Upper lobe of left lung (tissue), 6 donors: Measurements from ENCODE around the gene NCLN. TPM values are rescaled to one million over a fixed set of nuclear protein-coding genes. Genes with fewer than 3 reads are reported as not detected.

Experiments
- ATAC-seq, 2 donors: fragments of 200-7000 bp; cut with Tn5 transposase; one replicate each; pipeline ENCODE4 v1.9.1; 2022; ENCODE audit warnings: mild to moderate bottlenecking in 2 of 2, moderate library complexity in 2 of 2; ENCODE audit not compliant: low FRiP score in 2 of 2
- DNase-seq, 2 donors: peaks; one replicate each; pipeline ENCODE4 v3.0.0-alpha.2; 2019 to 2020
- H3K27ac ChIP-seq, 4 donors: fragments of 200-600 bp; sonication (generic); one replicate each; pipeline ENCODE4 v1.5.1; 2016 to 2019
- H3K27me3 ChIP-seq, 4 donors: fragments of 200-600 bp; sonication (generic); one replicate each; pipeline ENCODE4 v1.5.1; 2017 to 2019
- H3K36me3 ChIP-seq, 4 donors: fragments of 200-600 bp; sonication (generic); one replicate each; pipeline ENCODE4 v1.5.1; 2016 to 2019
- H3K4me1 ChIP-seq, 4 donors: fragments of 200-600 bp; sonication (generic); one replicate each; pipeline ENCODE4 v1.5.1; 2018 to 2019
- H3K4me3 ChIP-seq, 4 donors: fragments of 200-600 bp; sonication (generic); one replicate each; pipeline ENCODE4 v1.5.1; 2017 to 2019; ENCODE audit warnings: mild to moderate bottlenecking in 2 of 4, moderate library complexity in 1 of 4
- H3K9me3 ChIP-seq, 4 donors: fragments of 200-600 bp; sonication (generic); one replicate each; pipeline ENCODE4 v1.5.1; 2018 to 2019
- EP300 ChIP-seq, 4 donors: sonication (generic); formaldehyde crosslinking; IDR thresholded peaks; one replicate each; pipeline ENCODE4 v1.5.1; 2017; ENCODE audit warnings: antibody characterized with exemption in 4 of 4, control low read depth in 2 of 4
- POLR2A ChIP-seq, 4 donors: fragments of 450-650 bp; IDR thresholded peaks; one replicate each; pipeline ENCODE4 v1.5.1; 2016 to 2017; ENCODE audit warnings: antibody characterized with exemption in 4 of 4, mild to moderate bottlenecking in 2 of 4
- POLR2AphosphoS5 ChIP-seq, 2 donors: sonication (generic); formaldehyde crosslinking; IDR thresholded peaks; one replicate each; pipeline ENCODE4 v1.5.1; 2017; ENCODE audit warnings: antibody characterized with exemption in 2 of 2
- WGBS, 2 donors: methylation state at CpG; one replicate each; pipeline ENCODE4 v1.1.5; 2017 to 2018; 5-methylcytosine and 5-hydroxymethylcytosine counted together
- total RNA-seq, 6 donors: library from RNA; depleted of rRNA in 4 of 6; stranded (reverse); fragments of >200 nt in 4 of 6; gene quantifications; one replicate each; pipeline versions ENCODE4 v1.1.0 to v1.2.1, GENCODE V29; 2016 to 2021
- TF ChIP-seq, protein P1 (sequence below), 6 experiments: fragments of 450-650 bp in 4 of 6; fragments of 200-600 bp in 2 of 6; sonication (generic) in 2 of 6; IDR thresholded peaks; one replicate each; pipeline ENCODE4 v1.5.1; 2016 to 2019; ENCODE audit warnings: antibody characterized with exemption in 6 of 6
- donor health status: DM: no; HTN: no; CAD: no; lungs with moderate emphysema.
- donor health status: DM: no; HTN: yes; CAD: no; lungs with severe emphysema.

The NCLN gene, protein sequence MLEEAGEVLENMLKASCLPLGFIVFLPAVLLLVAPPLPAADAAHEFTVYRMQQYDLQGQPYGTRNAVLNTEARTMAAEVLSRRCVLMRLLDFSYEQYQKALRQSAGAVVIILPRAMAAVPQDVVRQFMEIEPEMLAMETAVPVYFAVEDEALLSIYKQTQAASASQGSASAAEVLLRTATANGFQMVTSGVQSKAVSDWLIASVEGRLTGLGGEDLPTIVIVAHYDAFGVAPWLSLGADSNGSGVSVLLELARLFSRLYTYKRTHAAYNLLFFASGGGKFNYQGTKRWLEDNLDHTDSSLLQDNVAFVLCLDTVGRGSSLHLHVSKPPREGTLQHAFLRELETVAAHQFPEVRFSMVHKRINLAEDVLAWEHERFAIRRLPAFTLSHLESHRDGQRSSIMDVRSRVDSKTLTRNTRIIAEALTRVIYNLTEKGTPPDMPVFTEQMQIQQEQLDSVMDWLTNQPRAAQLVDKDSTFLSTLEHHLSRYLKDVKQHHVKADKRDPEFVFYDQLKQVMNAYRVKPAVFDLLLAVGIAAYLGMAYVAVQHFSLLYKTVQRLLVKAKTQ
- 10 to 100 TPM; 35.6 to 87.0 (median 72.5) TPM for total RNA-seq

DNA sequence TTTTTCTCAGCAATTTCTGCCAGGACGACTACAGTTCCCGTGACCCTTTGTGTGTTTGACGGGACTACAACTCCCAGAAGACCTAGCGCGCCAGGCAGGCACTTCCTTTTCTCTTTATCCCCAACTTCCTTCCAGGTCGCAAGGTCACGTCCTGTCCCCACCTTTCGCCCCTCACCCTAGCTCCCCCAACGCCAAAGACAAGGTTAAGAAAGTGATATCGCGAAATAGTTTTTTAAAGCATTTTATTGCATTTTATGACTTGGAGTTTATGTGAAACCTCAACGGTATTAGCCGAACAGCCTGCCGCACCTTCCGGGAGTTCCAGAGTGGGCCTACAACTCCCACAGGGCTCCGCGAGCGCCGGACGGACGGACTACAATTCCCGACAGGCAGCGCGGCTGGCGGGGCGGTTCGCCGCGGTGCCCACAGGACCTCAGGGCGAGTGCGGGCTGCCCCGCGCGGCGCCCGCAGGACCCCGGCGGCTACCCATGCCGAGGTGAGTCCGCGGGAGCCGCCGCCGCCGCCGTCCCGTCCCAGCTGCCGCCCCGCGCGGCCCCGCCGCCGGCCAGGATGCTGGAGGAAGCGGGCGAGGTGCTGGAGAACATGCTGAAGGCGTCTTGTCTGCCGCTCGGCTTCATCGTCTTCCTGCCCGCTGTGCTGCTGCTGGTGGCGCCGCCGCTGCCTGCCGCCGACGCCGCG, at the start of gene NCLN:
NCLN (plus strand) TSS at position 470 of the 699 bp plus-strand sequence; CDS start at position 571, 101 bp downstream.
- peak within 1 kb of the TSS; percentile 80 to 98 (median 84) for H3K4me3 ChIP-seq
- TF ChIP-seq EP300 (IDR thresholded peaks at IDR 0.05), result no peak
- peak in 3 of 4 donors; percentile 24 to 72 (median 55) for TF ChIP-seq POLR2A (IDR thresholded peaks at IDR 0.05)
- peak; percentile 68 to 74 for TF ChIP-seq POLR2AphosphoS5 (IDR thresholded peaks at IDR 0.05)
- TF ChIP-seq, protein P1, sequence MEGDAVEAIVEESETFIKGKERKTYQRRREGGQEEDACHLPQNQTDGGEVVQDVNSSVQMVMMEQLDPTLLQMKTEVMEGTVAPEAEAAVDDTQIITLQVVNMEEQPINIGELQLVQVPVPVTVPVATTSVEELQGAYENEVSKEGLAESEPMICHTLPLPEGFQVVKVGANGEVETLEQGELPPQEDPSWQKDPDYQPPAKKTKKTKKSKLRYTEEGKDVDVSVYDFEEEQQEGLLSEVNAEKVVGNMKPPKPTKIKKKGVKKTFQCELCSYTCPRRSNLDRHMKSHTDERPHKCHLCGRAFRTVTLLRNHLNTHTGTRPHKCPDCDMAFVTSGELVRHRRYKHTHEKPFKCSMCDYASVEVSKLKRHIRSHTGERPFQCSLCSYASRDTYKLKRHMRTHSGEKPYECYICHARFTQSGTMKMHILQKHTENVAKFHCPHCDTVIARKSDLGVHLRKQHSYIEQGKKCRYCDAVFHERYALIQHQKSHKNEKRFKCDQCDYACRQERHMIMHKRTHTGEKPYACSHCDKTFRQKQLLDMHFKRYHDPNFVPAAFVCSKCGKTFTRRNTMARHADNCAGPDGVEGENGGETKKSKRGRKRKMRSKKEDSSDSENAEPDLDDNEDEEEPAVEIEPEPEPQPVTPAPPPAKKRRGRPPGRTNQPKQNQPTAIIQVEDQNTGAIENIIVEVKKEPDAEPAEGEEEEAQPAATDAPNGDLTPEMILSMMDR (IDR thresholded peaks at IDR 0.05), result peak in 3 of 6 experiments; percentile 27 to 30 (median 29)
- H3K9me3 ChIP-seq, result no peaks in the 10 kb centered on the region
- H3K27me3 ChIP-seq, result no peaks in the 10 kb centered on the region
- peak; percentile 97 to 98 for ATAC-seq
- H3K36me3 ChIP-seq, result peaks cover 0 to 7% (median 2%) of the 10 kb centered on the region in 4 donors
- peak within 1 kb of the TSS; percentile 80 to 90 (median 83) for H3K27ac ChIP-seq
- peak; percentile 97 to 99 for DNase-seq
- 1% methylated on average over 24 to 53 of the region's 69 CpGs for WGBS, 2 donors
- peaks cover 30 to 47% (median 39%) of the 10 kb centered on the region in 4 donors for H3K4me1 ChIP-seq

DNA sequence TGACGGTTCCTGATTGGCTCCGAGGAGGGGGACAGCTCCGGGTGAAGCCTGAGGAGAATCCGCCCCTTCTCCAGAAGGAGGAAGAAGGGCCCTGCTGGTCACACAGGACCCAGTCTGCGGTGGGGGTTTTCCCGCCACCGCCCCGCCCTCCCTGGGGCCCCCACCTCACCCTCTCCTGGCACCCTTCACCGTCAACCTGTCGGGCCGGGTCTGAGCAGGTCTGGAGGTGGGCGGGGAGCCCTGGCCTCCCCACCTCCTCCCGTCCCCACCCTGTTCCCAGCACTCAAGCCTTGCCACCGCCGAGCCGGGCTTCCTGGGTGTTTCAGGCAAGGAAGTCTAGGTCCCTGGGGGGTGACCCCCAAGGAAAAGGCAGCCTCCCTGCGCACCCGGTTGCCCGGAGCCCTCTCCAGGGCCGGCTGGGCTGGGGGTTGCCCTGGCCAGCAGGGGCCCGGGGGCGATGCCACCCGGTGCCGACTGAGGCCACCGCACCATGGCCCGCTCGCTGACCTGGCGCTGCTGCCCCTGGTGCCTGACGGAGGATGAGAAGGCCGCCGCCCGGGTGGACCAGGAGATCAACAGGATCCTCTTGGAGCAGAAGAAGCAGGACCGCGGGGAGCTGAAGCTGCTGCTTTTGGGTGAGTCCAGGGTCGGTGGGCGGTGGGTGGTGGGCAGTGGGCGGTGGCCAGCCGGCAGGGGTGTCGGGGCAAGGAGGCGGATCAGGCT, 49.6 kb upstream of the NCLN start, which contains the start of gene GNA15:
GNA15 (plus strand) TSS at position 73 of the 723 bp plus-strand sequence; CDS start at position 491, 418 bp downstream.
- no peak for TF ChIP-seq EP300 (IDR thresholded peaks at IDR 0.05)
- peak in 1 of 4 donors; percentile 58 for TF ChIP-seq POLR2A (IDR thresholded peaks at IDR 0.05)
- peak; percentile 37 to 56 for TF ChIP-seq POLR2AphosphoS5 (IDR thresholded peaks at IDR 0.05)
- 52 to 57% methylated on average over 13 to 22 of the region's 40 CpGs for WGBS, 2 donors
- ATAC-seq (peak; percentile 74 to 88), DNase-seq (peak; percentile 85 to 90)
- peak within 1 kb of the TSS; percentile 75 to 90 (median 83) for H3K27ac ChIP-seq
- H3K9me3 ChIP-seq, result no peaks in the 10 kb centered on the region
- H3K27me3 ChIP-seq, result no peaks in the 10 kb centered on the region
- peaks cover 14 to 39% (median 27%) of the 10 kb centered on the region in 4 donors for H3K4me1 ChIP-seq
- peak within 1 kb of the TSS in 3 of 4 donors; percentile 42 to 56 (median 56) for H3K4me3 ChIP-seq
- H3K36me3 ChIP-seq, result no peaks in the 10 kb centered on the region

DNA sequence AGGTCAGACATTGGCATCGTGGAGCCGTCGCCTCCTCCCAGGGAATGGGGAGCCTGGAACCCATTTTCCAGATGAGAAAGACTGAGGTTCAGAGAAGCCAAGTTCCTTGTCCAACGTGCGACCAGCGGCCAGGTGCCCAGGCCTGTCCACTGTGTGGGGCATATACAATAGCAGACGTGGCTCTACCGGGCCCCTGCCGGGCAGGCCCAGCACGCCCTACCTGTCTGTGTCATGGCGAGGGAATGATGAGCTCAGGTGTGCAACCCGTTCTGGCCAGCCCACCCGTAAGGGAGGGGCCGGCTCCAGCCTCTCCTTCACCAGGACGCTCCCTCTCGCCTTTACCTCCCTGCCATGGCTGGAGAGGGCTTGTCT, 49.1 kb upstream of the NCLN start:
- 27 to 53% methylated on average over 5 to 12 of the region's 16 CpGs for WGBS, 2 donors
- Histone ChIP-seq H3K9me3 (no peaks in the 10 kb centered on the region), H3K27ac (peak overlapping the region; percentile 75 to 90 (median 83)), H3K4me3 (peak overlapping the region in 3 of 4 donors; percentile 42 to 56 (median 56)), H3K36me3 (no peaks in the 10 kb centered on the region), H3K27me3 (no peaks in the 10 kb centered on the region), H3K4me1 (peaks cover 19 to 44% (median 33%) of the 10 kb centered on the region in 4 donors)
- TF ChIP-seq, protein P1 (IDR thresholded peaks at IDR 0.05), result no peak
- no peak for TF ChIP-seq POLR2AphosphoS5 (IDR thresholded peaks at IDR 0.05)
- no peak for TF ChIP-seq EP300 (IDR thresholded peaks at IDR 0.05)
- TF ChIP-seq POLR2A (IDR thresholded peaks at IDR 0.05), result no peak
- DNase-seq (peak in 1 of 2 donors; percentile 81), ATAC-seq (peak; percentile 5 to 24)

DNA sequence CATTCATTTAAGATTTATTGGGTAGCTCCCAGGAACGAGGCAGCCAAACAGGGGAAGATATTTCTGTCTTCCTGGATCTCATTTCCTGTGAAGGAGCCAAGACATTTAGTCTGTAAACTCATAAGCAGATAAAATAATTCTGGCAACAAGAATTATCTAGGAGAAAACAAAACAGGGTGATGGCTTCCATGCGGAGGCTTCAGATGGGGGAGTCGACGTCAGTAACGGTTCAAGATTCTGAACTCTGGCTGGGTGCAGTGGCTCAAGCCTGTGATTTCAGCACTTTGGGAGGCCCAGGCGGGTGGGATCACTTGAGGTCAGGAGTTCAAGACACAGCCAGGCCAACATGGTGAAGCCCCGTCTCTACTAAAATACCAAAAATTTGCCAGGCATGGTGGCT, 48.6 kb upstream of the NCLN start:
- ATAC-seq (no peak), DNase-seq (no peak)
- 26 to 50% methylated on average over 7 of the region's 7 CpGs for WGBS, 2 donors
- Histone ChIP-seq H3K9me3 (no peaks in the 10 kb centered on the region), H3K4me1 (peaks cover 24 to 49% (median 35%) of the 10 kb centered on the region in 4 donors), H3K36me3 (no peaks in the 10 kb centered on the region), H3K27ac (peak overlapping the region in 3 of 4 donors; percentile 75 to 90 (median 86)), H3K27me3 (no peaks in the 10 kb centered on the region), H3K4me3 (peak overlapping the region in 3 of 4 donors; percentile 42 to 56 (median 56))
- TF ChIP-seq POLR2A (IDR thresholded peaks at IDR 0.05), result no peak
- no peak for TF ChIP-seq POLR2AphosphoS5 (IDR thresholded peaks at IDR 0.05)

DNA sequence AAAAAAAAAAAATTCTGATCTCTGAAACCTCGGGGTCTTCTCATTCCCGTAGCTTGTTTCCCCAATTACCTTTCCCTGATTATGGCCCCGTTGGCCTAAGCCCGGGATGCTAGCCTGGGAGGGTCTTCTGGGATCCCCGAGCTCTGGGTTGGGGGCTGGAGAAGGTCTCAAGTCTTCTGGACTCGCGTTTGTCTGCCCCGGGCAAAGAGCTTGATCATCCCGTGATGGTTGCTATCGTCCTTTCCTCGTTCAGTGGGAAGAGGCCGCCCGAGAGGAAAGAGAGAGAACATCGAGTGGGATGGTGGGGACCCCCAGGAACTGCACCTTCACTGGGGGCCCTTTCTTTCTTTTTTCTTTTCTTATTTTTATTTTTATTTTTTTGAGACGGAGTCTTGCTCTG, 47.5 kb upstream of the NCLN start:
- no peak for ATAC-seq
- H3K27ac ChIP-seq, result no peak overlapping the region
- 77 to 79% methylated on average over 15 of the region's 15 CpGs for WGBS, 2 donors
- no peaks in the 10 kb centered on the region for H3K9me3 ChIP-seq
- DNase-seq, result no peak
- H3K4me1 ChIP-seq, result peaks cover 34 to 54% (median 37%) of the 10 kb centered on the region in 4 donors
- H3K27me3 ChIP-seq, result no peaks in the 10 kb centered on the region
- TF ChIP-seq POLR2A (IDR thresholded peaks at IDR 0.05), result no peak
- no peak overlapping the region for H3K4me3 ChIP-seq
- no peaks in the 10 kb centered on the region for H3K36me3 ChIP-seq
